GM18909 (cell line): Measurements from ENCODE around the gene ATP5IF1.

Experiments
- ATAC-seq: cut with Tn5 transposase; IDR thresholded peaks from one replicate; pipeline ENCODE4 v1.9.1; 2021; ENCODE audit warnings: mild to moderate bottlenecking; ENCODE audit not compliant: unreplicated experiment, poor library complexity

The ATP5IF1 gene

DNA sequence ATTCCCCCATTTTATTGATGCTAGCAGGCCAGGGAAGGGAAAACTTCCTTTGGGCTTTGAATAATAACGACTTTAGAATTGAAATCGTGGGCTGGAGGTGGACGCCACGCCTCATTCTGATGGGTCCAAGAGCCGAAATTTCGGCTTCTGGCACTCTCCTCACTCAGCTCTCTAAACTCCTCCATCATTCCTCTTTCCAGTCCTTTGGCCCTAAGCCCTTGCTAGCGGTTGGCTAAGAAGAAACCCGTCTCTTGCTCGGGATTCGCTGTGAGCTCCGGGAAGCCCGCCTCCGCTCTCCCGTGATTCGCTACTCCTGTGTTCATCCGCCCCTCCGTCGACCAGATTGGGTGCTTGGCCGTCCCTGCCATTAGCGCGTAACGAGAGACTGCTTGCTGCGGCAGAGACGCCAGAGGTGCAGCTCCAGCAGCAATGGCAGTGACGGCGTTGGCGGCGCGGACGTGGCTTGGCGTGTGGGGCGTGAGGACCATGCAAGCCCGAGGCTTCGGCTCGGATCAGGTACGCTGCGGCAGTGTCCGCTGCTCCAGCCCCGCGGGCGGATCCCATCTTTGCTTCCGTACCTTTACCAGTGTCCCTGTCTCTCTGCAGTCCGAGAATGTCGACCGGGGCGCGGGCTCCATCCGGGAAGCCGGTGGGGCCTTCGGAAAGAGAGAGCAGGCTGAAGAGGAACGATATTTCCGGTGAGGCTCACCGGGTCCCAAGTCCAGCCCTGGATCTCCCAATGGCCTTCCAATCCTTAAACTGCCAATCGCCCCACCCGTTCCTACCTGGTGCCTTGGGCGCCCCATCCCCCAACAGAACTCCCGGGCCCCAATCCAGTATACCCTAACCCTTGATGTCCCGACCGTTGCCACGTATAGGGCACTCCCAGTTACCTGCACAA, at the start of gene ATP5IF1:
Gene ATP5IF1, plus strand, starts transcription at position 370 of the 901 bp plus-strand sequence. Its CDS starts 60 bp downstream, at position 430.
- ATAC-seq, result peak; percentile 87

DNA sequence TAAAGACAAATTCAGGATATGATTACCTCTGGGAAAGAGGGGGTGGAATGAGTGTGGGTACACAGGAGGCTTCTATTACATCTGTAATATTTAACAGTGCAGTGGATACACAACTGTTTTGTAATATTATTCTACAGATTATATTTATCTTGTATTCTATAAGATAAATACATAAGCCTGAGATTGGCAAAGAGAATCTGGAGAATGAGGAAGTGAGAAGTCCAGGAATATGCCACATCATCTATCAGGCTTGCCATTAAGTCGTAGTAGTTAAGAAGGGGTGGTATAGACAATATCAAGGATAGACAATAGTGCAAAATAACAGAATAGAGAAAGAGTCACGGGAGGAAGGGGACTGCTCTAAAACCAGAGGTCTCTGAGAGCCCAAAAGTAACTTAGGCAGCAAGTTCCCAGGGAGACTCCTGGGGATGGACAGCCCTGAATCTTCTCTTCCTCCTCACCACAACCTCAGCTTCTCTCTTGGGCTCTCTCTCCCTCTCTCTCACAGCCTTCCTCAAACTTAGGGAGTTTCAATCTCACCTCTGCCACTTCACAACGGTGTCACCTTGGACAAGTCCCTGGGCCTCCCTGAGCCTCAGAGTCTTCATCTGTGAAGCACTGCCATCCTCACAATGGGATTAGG, 45.5 kb upstream of the ATP5IF1 start:
- no peak for ATAC-seq

DNA sequence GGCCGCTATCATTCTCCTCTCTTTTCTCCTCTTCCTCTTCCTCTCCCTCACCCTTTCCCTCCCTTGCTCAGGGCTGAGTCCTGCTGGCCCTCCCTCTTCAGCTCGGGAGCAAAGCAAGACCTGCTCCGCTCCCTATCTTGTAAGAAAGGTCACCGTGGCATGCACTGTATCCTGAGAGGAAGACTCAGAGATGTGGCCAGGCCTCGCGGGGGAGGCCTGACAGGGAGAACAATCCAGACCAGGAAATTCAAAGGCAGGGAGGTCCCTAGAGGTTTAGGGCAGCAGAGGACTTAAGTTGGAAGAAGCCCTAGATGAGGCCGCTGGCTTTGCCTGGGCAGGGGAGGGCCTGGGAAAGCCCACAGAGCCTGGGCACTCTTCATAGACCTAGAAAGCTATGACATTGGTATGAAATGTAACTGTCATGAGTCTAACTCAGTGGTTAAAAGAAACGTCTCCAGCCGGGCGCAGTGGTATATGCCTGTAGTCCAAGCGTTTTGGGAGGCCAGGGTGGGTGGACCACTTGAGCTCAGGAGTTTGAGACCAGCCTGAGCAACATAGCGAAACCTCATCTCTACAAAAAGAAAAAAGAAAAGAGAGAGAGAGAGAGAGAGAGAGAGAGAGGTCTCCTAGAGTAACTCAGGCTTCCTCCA, 44.8 kb upstream of the ATP5IF1 start:
- no peak for ATAC-seq

DNA sequence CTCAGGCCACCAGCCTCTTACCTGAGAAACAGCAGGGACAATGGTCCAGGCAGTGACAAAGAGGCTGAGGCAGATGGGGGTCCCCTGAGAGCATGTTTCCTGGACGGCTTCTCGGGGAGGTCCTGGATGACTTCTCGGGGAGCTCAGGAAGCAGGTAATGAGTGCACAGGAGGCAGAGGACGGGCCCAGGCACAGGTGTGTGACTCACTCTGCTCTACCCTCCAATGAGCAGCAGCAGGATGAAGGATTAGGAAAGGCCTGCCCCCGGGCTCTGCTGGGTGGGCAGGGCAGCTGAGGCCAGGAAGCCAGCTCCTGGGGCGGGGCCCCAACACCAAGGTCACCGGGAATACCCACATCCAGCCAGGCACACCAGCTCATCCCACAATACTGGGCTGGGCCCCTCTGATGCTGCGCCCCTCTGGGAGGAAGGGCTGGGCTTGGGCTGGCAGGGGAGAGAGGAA, 42.2 kb upstream of the ATP5IF1 start:
- ATAC-seq, result no peak

DNA sequence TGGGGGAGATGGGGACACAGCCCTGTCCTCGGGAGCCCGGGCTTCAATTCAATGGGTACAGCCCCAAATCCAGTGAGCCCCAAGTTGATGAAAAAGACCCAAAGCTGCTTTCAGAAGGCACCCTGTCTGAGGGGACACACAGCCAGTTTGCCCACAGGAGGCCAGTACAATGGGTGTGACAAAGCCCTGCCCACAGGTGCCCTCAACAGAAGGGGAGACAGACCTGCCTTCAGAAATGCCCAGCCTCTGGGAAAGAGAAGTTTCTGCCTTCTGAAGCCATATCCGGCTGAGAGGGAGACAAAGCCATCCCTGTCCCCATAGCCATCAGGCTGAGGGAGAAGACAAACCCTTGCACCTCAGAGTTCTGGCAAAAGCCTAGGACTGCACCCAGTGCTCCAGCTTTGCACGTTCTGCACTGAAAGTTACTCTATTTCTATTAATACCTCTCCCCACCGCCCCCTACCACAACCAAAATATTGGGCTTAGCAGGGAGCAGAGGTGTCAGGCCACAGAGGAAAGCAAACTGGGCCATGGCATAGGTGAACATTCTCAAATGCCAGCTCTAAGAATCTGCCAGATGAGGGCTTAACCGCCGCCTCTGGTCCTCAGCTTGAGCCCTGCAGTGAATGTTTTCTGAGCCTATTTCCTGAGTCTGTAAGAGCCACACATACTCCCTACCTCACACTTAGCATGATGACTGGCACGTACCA, 41.4 kb upstream of the ATP5IF1 start:
- ATAC-seq, result no peak

DNA sequence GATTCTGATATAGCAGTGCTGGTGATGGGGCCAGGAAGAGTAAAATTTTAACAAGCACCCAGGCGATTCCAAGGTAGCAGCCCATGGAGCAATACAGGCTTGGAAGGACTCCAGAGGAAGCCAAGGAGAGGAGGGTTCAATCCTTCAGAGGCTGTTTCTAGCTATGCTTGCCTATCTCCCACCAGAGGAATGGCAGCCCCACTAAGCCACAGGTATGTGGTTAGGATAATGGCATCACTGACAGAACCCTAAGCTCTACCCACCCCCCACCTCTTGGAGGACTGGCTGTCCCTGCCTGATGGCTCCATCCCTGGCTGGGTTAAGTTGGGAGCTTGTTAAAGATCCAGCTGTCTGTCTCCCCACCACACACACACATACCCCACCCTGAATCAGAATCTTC, 40.1 kb upstream of the ATP5IF1 start:
- ATAC-seq, result no peak

DNA sequence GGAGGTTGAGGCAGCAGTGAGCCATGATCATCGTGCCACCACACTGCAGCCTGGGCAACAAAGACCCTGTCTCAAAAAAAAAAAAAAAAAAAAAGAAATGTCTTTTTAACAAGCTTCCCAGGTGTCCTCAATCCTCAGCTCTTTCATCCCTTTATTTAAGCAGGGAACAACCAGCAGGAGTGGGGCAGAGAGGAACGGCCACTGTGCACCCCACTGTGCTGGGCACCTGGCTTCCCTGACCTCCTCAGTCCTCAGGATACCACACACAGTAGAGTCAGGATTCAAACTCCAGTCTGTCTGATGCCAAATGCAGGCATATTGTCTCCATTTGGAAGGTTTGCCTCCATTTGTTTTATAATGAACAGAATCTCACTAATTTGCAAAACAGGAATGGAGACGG, 39.6 kb upstream of the ATP5IF1 start:
- ATAC-seq, result no peak

DNA sequence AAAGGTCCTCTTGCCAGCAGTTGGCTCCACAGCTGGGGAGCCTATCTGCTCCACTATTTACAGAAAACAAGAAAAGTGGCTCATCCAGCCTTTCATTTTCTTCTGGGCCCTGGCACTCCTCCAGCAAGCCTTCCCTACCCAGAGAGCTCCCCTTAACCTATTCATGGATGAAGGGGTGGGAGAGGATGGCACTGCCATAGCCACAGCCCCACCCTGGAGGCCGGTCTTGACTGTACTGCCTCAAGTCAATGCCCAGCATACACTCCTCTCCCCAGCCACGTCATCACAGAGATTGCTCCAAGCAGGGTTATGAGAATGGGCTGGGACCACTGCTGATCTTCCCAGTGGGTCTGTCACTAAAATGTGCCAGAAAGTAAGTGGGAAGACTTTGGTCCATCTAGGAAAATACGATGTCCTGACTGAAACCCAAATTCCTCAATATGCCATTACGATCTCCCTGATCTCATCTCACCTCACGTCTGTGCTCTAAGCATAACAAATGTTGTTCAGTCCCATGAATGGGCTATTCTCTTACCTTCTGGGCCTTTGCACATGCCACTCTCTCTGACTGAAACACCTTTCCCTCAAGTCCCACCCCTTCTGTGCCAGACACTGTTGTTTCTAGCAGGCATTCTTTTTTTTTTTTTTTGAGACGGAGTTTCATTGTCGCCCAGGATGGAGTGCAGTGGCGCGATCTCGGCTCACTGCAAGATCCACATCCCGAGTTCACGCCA, 38.1 kb upstream of the ATP5IF1 start:
- ATAC-seq, result no peak

DNA sequence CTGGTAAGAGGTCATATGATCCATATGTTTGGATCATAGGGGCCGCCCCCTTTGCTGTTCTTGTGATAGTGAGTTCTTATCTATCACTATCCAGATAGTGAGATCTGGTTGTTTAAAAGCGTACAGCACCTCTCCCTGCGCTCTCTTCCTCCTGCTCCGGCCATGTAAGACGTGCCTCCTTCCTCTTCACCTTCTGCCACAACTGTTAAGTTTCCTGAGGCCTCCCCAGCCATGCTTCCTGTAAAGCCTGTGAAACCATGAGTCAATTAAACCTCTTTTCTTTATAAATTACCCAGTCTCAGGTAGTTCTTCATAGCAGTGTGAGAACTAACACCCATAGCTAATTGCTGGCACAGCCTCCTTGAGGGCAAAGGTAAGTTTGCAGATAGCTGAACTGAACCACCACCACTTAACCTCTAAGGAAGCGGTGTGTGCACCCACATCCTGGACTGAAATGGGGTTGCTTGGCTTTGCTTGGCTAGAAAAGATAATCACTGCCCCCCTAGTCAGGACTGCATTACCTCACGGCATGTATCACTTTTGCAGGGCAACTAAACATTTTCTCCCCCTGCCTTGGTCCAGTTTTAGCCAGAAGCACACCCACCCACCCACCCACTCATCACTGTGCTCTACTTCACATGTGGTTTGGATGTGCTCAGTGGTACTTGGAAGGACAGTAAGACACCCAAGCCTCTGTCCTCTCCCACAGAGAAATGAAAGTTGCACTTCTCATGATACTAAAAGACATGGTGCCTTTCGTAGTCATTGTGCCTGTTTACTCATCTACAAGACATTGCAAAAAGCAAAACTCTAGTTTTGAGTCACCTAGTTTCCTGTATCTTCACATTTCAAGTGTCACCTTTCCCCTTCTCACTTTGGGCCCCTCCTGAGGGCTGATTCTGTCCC, 36.3 kb upstream of the ATP5IF1 start:
- ATAC-seq, result peak; percentile 82

DNA sequence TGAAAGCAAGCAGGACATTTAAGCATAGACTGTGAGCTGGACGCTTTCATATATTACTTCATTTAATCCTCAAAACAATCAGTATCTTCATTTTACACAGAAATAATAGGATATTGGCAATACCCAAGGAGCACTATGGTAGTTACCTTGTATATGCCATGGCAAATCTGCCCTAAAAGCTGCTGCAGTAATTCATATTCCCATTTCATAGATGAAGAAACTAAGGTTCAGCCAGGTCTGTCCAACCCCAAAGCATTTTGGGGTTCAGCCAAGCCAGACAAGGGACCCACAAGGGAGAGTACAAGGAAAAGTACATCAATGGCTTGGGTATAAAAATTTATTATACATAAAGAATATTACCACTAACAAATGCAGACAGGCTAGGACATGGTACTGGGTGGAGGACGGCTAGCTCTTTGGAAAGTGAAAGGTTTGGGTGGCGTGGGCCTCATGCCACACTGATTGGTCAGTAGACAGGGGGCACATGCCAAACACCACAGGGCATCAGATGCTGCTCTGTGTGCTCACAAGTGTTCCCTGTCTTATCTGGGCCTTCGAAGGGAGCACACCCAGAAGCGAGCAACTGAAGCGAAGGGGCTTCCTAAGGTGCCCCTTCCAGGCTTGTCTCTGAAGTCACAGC, 35.6 kb upstream of the ATP5IF1 start:
- no peak for ATAC-seq

DNA sequence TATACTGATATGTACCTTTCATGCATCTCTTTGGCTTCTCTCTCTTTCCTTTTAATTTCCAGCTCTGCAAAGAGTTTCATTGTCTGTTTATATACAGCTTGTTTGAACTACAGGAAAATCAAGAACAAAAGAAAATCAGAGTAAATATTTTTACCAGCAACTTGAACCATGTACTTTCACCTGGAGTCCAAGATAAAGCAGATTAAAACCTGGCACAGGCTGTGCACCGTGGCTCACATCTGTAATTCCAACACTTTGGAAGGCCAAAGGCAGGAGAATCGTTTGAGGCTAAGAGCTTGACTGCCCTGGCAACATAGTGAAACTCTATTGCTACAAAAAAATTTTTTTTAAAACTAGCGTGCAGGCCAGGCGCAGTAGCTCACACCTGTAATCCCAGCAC, 30.7 kb upstream of the ATP5IF1 start:
- no peak for ATAC-seq

DNA sequence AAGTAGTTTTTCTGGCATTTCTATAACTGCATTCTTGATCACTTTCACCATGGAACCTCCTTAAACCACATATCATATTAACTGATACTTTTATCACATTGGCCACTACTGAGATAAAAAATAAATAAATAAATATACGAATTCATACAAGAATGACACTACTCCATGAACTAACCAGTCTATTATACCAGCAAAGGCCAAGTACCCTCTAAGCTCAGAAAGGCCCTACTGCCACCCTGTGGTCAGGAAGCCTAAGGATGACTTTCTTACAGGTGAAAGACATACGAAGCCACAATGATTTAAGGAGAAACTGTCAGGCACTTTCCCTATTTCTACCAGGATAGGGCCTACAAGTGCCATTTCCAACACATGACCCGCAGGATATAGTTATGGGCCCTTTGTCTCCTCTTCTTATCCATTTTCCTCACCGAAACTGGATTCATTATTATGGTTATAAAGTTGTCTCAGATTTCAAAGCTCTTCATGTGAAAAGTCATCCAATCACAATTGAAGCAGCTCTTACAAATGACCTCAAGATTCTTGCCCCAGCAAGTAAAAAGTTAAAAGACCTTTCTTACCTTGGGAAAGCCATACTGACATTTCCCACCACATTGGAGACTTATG, 27.0 kb upstream of the ATP5IF1 start:
- ATAC-seq, result no peak

DNA sequence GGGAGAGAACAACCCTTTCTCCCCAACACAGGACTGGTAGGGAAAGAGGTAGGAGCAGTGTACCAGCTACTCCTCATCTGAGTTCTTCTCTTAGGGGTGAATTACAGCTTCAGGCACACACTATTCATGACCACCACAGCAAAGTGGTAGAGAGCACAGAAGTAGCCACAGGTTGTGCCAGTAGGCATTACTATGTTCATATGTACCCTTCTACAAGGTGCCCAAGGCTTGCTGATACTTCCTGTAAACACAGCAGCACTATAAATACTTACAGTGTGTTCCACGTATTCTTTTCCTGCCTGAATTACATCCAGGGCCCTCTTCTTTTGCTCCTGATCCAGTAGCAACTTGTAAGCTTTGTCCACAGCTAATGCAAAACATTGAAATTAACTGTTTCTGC, 26.2 kb upstream of the ATP5IF1 start:
- ATAC-seq, result no peak

DNA sequence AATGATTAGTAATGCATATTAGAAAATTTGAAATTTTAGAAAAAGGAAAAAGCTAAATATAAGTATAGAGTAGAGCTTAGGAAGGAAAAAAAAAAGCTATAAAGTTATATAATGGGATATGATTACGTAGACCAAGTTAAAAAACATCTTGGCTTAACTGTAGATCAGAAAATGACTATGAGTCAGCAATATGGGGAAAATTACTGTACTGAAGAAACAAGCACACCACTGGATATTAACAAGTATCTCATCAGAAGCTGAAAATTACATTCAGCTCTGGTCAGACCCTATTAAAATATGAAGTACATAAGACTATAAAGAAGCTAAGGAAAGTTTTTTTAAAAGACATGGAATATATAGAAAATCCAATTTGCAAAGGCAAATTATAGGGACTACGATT, 22.6 kb upstream of the ATP5IF1 start:
- ATAC-seq, result no peak

DNA sequence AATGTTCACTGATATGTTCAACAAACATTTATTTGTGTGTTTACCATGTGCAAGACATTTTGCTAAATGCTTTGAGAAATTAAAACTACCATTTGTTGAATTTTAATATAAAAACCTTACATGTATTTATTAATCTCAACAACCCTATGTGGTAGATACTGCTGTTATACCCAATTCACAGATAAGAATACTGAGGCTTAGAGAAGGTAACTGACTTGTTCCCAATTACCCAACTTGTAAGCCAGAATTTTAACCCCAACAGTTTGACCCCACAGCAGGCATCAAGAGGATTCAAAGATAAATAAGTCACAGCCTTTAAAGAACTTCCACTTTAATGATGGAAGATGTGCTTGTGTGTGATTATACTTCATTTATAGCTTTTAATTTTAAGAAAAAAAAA, 6.8 kb upstream of the ATP5IF1 start:
- ATAC-seq, result no peak

DNA sequence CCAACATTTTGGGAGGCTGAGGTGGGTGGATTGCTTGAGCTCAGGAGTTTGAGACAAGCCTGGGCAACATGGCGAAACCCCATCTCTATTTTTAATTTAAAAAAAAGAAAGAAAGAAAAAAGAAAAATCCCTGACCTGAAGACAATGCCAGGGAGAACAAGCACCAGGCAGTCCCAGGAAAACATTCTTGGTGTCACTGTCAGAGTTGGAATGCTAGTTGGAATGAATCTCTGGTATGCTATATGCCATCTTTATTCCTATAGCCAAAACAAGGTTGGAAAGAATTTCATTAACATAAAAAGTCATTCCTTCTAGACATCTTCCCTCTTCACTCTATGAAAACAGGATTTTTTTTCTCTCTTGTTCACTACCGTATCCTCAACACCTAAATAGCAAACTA, 5.9 kb upstream of the ATP5IF1 start:
- ATAC-seq, result no peak

DNA sequence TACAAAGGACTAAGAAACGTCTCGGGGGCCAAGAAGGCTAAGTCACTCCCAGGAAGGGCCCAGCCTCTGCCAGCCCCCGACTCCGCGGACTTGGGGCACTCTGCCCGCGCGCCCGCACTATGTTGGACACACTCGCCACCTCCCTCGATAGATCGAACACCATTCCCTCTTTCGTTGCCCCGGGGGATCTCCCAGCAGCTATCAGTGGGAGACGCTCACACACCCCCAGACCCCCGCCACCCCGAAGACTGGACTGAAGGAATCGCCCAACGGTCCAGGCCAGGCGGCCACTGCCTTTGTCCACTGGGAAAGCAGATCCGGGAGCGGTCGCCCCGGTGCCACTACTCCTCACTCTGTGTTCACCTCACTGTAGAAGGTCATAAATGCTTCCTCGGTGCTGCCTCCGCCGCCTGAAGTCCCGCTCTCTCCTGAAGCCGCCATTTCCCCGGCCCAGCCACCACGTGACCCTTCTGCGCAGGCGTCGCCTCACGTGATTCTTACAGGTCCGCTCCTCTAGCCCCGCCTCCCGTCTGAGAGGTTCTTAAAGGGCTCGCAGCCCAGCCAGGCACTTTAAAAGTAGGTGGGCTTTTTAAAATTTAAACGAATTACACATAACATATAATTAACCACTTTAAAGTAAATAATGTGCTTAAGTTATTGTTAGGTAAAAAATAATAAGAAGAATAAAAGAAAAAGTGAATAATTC, 3.2 kb upstream of the ATP5IF1 start, which contains the start of gene DNAJC8:
Gene DNAJC8, minus strand, starts transcription at position 472 of the 706 bp plus-strand sequence. Its CDS starts 31 bp downstream, at position 441.
- peak; percentile 67 for ATAC-seq
